Calu3 (cell line): Measurements from ENCODE around the gene SLC38A7. TPM values are rescaled to one million over a fixed set of nuclear protein-coding genes. Genes with fewer than 3 reads are reported as not detected.

ENCODE experiments used
- BruUV-seq: library from RNA; stranded (reverse); fragments of 400-500 nt; replicated peaks from 2 replicates; lab custom pipeline; 2021; lab: Mats Ljungman, UMichigan
- CTCF ChIA-PET: fragments of 300-600 bp; sonication (Branson Sonifier 250); formaldehyde crosslinking; loops from one replicate; lab custom pipeline; 2022; ENCODE audit warnings: antibody characterized with exemption; lab: Charles Lee
- DNase-seq: peaks from one replicate; pipeline ENCODE4 v3.0.0; 2022
- H3K27ac Mint-ChIP-seq: one replicate; pipeline ENCODE4 v1.8.0; 2022; ENCODE audit warnings: mixed read lengths; ENCODE audit not compliant: unreplicated experiment
- H3K27me3 Mint-ChIP-seq: one replicate; pipeline ENCODE4 v1.8.0; 2022; ENCODE audit warnings: mixed read lengths; ENCODE audit not compliant: unreplicated experiment
- H3K36me3 Mint-ChIP-seq: one replicate; pipeline ENCODE4 v1.8.0; 2022; ENCODE audit warnings: mild to moderate bottlenecking, moderate library complexity, mixed read lengths; ENCODE audit not compliant: insufficient read depth, unreplicated experiment
- H3K4me1 Mint-ChIP-seq: one replicate; pipeline ENCODE4 v1.8.0; 2022; ENCODE audit warnings: mild to moderate bottlenecking, low read depth, mixed read lengths; ENCODE audit not compliant: unreplicated experiment
- H3K4me3 Mint-ChIP-seq: one replicate; pipeline ENCODE4 v1.8.0; 2022; ENCODE audit warnings: mild to moderate bottlenecking, low read depth, moderate library complexity, mixed read lengths; ENCODE audit not compliant: unreplicated experiment
- H3K9me3 Mint-ChIP-seq: one replicate; pipeline ENCODE4 v1.8.0; 2022; ENCODE audit warnings: low read depth, mixed read lengths; ENCODE audit not compliant: unreplicated experiment
- intact Hi-C: fragments of 100-400 bp; cut with micrococcal nuclease; formaldehyde crosslinking; loops from one replicate; pipeline ENCODE4 v1.10.0; 2022; ENCODE audit not compliant: unreplicated experiment
- total RNA-seq: library from RNA; stranded (reverse); gene quantifications from 2 replicates; pipeline ENCODE4 v1.2.3, GENCODE V29; 2022
- TF ChIP-seq, protein P1 (sequence below): fragments of 200-600 bp; IDR thresholded peaks from one replicate; pipeline ENCODE4 v1.8.0; 2022; ENCODE audit warnings: antibody characterized with exemption; ENCODE audit not compliant: unreplicated experiment

Gene SLC38A7
- total RNA-seq, 1 experiment from 2014 or later = 23.3 TPM

DNA sequence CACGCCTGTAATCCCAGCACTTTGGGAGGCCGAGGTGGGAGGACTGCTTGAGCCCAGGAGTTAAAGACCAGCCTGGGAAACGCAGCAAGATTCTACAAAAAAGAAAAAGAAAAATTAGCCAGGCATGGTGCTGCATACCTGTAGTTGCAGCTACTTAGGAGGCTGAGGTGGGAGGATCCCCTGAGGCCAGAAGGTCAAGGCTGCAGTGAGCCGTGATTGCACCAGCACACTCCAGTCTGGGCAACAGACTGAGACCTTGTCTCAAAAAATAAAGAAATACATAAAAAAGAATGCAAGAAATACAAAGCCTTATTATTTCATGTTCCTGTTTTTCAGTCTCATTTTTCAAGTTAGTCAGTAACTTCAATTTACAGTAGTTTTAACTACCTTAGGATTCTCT, 49.1 kb downstream of the SLC38A7 start:
- Mint-ChIP-seq H3K4me3 (no peak overlapping the region), H3K27me3 (no peaks in the 10 kb centered on the region), H3K4me1 (peaks cover 13% of the 10 kb centered on the region), H3K36me3 (peaks cover 1% of the 10 kb centered on the region), H3K9me3 (no peaks in the 10 kb centered on the region), H3K27ac (no peak overlapping the region)
- no TSS peak for BruUV-seq
- TF ChIP-seq, protein P1, sequence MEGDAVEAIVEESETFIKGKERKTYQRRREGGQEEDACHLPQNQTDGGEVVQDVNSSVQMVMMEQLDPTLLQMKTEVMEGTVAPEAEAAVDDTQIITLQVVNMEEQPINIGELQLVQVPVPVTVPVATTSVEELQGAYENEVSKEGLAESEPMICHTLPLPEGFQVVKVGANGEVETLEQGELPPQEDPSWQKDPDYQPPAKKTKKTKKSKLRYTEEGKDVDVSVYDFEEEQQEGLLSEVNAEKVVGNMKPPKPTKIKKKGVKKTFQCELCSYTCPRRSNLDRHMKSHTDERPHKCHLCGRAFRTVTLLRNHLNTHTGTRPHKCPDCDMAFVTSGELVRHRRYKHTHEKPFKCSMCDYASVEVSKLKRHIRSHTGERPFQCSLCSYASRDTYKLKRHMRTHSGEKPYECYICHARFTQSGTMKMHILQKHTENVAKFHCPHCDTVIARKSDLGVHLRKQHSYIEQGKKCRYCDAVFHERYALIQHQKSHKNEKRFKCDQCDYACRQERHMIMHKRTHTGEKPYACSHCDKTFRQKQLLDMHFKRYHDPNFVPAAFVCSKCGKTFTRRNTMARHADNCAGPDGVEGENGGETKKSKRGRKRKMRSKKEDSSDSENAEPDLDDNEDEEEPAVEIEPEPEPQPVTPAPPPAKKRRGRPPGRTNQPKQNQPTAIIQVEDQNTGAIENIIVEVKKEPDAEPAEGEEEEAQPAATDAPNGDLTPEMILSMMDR = no peak
- intact Hi-C loops = loop anchor here (10.0 kb wide), 1 partner anchor 301 kb away; no protein-coding TSS in a partner anchor
- DNase-seq = no peak
- CTCF ChIA-PET = interaction anchor here (0.6 kb wide), 1 partner anchor 338 kb away, joined by 3 read pairs; no protein-coding TSS in a partner anchor

DNA sequence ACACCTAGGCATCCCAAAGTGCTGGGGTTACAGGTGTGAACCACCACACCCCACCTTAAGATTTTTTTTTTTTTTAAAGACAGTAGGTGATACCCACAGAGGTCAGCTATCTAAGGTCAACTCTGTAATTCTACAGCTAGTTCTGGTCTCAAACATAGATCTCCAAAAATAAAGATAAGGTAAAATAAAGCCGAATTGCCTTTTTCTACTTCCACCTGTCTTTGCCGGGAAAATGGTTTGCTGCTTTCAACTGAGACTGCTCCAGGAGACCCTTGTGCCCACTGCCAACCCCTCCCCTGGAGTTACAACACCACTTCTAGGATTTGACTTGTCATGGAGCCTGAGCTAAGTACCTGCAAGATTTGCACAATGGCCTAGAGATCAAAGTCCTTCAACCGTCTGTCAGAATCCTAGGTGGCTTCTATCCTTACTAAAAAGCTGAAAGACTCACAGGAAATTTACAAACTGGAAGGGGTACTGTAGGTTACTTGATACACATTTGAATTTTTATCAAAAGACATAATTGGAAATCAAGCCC, 50.2 kb downstream of the SLC38A7 start:
- intact Hi-C loops = loop anchor here (10.0 kb wide), 1 partner anchor 300 kb away; no protein-coding TSS in a partner anchor
- H3K27ac Mint-ChIP-seq = no peak overlapping the region
- H3K4me1 Mint-ChIP-seq = peaks cover 13% of the 10 kb centered on the region
- CTCF ChIA-PET = interaction anchor here (0.5 to 1.3 kb wide), 4 partner anchors 12 to 139 kb away, joined by 3 to 8 read pairs (median 4); no protein-coding TSS in a partner anchor
- H3K9me3 Mint-ChIP-seq = no peaks in the 10 kb centered on the region
- no peak overlapping the region for H3K4me3 Mint-ChIP-seq
- TF ChIP-seq, protein P1 = no peak
- DNase-seq = no peak
- no TSS peak for BruUV-seq
- no peaks in the 10 kb centered on the region for H3K27me3 Mint-ChIP-seq
- peaks cover 13% of the 10 kb centered on the region for H3K36me3 Mint-ChIP-seq

DNA sequence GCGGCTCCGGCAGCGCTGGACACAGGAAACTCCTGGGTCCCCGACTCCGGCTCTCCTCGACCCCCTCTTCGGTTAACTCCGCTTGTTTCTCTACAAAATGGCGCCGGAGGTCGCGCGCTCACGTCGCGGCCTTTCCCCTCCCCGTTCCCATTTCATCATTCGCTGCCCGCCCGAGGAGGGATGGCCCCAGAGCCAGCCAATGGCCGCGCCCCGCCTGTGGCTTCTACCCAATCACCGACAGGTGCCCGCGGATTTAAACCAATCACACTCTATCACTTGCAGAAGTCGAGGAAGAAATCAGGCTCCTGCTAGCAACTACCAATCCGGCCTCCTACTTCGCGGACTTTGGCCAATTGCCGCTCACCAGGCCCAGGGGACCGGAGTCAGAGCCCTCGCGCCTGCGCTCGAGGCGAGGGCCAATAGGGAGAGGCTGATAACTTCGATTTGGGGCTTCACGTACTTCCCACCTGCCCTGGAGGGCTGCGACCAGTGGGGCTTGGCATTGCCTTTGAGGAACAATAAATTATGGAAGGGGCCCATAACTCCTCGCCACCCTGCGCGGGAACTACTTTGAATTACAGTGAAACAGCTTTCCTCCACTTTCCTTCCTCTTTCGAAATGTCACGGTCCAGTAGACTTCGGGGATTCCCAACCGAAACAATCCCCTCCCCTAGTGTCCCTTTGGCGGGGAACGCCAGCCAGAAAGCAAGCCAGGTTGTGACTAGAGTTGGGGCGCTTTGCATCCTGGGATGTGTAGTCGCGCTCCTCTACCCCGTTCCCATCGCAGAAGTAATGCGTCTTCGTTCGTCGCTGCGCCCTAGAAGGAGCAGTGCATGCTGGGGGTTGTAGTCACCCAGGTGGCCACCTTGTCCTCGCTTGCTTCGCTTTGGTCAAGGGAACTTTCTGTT, 54.6 kb downstream of the SLC38A7 start, which contains the start of gene CNOT1:
Gene CNOT1 (minus strand): TSS at position 94 of the 908 bp plus-strand sequence. CDS start 30,489 bp downstream, outside the sequence.
- TF ChIP-seq, protein P1 = no peak
- no peaks in the 10 kb centered on the region for H3K9me3 Mint-ChIP-seq
- H3K27ac Mint-ChIP-seq = peak within 1 kb of the TSS; percentile 100
- H3K27me3 Mint-ChIP-seq = no peaks in the 10 kb centered on the region
- DNase-seq = peak; percentile 99
- intact Hi-C loops = loop anchor here (10.0 kb wide), 1 partner anchor 295 kb away; no protein-coding TSS in a partner anchor
- peaks cover 45% of the 10 kb centered on the region for H3K36me3 Mint-ChIP-seq
- TSS peak; percentile 48 for BruUV-seq
- H3K4me1 Mint-ChIP-seq = no peaks in the 10 kb centered on the region
- CTCF ChIA-PET = interaction anchor here (0.5 to 1.0 kb wide), 3 partner anchors 16 to 605 kb away, joined by 3 to 4 read pairs (median 3); no protein-coding TSS in a partner anchor
- peak within 1 kb of the TSS; percentile 99 for H3K4me3 Mint-ChIP-seq

DNA sequence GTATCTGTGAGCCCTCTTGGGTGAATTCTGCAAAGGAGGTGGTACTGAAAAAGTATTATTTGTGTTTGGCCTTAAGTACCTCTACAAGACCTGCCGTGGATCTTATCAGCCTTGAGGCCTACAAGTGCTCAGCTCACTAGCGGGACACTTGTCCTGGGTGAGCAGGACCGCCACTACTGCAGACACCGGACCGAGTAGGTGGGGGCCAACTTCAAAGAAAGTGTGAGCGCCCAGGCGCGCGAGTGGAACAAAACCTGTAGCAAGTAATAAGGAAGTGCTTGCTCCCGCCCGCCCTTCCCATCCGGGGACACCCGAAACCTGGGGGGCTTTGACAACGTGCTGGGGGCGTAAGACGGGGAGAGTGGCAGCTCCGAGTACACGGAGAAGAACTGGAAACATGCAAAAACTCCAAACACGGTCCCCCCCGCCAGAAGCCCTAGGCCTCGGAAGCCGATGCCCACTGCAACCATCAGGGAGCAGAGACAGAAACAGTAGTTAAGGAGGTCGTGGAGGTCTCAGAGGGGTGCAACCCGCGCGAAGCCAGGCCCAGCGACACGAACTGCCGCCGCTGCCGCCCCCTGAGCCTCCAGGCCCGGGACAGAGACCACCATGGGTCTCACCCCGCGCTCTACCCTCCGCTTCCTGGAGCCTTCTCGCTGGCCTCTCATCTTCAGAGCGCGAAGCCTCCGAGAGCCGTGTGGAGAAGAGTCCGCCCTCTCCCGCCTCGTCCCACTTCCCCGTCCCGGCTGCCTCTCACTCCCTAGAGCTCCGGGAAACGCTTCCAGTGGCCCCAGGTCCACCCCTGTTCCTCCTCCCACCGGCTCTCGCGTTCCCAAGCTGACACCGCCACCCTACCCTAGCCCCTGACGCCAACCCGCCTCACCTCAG, 55.5 kb downstream of the SLC38A7 start:
- CTCF ChIA-PET = interaction anchor here (0.5 to 1.0 kb wide), 2 partner anchors 16 to 32 kb away, joined by 3 to 4 read pairs; no protein-coding TSS in a partner anchor
- Mint-ChIP-seq H3K27me3 (no peaks in the 10 kb centered on the region), H3K9me3 (no peaks in the 10 kb centered on the region), H3K4me3 (peak overlapping the region; percentile 99), H3K4me1 (no peaks in the 10 kb centered on the region), H3K27ac (peak overlapping the region; percentile 100), H3K36me3 (peaks cover 53% of the 10 kb centered on the region)
- DNase-seq = peak; percentile 35
- TF ChIP-seq, protein P1 = no peak
- intact Hi-C loops = no loop called here
- BruUV-seq = no TSS peak
